ENCODE data around the gene SLC22A16.

Gene SLC22A16

DNA sequence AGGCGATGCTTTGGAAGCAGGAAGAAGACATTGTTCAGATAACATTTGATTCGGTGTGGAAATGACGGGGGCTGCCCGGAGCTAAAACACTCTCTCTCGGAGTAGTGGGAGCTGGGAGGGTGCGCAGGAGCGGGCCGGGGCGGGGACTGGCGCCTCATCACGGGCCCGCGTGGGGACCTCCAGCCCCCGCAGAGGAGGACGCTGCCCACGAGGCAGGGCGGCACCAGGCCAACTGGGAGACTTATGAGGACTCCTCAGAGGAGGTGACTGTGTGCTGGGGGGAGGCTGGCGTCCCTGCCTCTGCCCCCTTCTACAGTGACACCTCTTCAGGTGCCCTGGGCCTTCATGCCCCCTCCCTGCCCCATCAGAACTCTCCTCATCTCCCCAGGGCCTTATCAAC is 76.2 kb downstream of the SLC22A16 start:
- no peak for DNase-seq (ENCODE audit: low spot score)

DNA sequence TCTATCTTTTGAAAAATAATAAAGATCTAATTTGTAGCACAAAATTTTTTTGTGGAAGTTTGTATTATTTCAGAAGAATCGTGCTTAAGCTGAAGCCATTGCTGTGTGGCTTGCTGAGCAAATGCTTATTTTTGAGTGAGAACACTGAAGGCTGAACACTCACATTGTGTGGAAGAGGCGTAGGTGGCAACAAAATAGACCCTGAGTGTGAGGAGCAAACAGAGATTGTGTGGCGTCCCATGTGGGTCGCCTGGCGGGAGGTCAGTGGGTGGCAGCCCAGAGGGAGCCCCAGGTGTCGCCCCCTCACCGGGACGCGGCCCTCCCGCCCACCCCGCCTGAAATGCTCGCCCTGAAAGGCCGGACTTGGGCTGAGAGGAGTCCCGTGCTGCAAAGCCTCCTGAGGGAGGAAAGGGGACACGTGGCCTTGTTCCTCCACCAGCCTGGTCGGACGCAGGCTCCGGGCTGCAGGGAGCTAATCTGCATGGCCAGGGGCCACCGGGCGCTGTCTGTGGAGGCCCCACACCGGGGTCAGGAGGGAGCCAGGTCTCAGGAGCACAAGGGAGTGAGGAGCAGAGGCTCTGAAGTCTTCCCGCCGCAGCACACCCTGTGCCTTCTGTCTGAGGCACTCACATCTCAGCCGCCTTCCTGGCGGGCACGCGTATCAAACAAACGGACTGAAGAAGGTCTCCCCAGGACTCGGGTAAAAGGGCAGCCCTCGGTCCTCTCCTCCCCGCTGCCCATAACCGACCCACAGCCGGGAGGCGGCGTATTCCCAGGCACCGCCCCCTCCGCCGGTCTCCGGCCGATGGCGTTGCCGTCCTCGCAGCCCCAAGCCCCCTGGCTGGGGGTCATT is 77.0 kb downstream of the SLC22A16 start:
- DNase-seq (ENCODE audit: low spot score), result no peak

DNA sequence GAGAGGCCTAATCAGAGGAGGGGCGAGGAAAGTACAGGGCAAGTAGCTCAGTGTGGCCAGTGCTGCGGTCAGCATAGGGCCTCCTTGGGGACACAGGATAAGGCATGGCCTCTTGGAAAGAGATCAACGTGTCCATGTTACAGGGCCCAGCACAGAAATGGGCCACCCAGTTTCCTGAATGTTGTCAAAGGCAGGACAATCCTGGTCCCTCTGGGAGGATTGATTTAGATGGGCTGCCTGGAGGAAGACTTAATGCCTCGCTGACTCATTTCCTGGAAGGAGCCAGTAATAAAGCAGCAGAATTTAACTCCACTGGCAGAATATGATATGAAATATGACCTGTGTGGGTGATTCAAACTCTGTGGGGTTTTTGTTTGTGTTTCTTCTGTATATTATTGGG is 77.6 kb downstream of the SLC22A16 start:
- no peak for DNase-seq (ENCODE audit: low spot score)

DNA sequence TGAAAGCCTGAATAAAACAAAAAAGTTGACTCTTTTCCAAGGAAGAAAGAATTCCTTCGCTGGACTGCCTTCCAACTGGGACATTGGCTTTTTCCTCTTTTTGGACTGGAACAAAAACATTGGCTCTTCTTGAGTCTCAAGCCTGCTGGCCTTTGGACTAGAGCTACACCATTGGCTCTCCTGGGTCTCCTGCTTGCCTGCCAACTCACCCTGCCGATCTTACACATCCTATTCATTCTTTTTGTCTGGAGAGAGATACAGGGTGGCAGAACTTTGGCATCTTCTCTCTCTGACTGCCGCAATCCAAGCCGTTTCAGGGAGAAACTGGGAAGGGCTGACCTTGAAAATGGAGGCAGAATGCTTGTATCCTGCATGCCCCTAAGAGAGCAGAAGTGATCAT is 81.2 kb downstream of the SLC22A16 start:
- DNase-seq (ENCODE audit: low spot score), result no peak

DNA sequence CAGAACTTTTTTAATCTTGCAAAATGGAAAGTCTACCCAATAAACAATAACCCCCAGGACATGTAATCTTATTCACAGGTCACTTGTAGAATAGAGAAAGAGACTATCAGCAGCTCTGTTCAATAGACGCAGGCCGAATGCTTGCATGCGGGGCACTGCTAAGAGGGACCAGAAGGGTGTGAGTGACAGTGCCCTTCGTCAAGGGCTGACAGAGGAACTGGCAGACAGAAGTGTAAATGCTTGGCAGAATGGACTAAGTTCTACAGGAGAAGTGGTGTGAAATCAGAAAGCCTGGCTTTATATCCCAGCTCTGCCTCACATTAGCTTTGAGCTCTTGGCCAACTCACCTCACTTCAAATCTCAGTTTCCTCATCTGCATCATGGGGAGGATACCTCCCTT is 82.0 kb downstream of the SLC22A16 start:
- no peak for DNase-seq (ENCODE audit: low spot score)

DNA sequence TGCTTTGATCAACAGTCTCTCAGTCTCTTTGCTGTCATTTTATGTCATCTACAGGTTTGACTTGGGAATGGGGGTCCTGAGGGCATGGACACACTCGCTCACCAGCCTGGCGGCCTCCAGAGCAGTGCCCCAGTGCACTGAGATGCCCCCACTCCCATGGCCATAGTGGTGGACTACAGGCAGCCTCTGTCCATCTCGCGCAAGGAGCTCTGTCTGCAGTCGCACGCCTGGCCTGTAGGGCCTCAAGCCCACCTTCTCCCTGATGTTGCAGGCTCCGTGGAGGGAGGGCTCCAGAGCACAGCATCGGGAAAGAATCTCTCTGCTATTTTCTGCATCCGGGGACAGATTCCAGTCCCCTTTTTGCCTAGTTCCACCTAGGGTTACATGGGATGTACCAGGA is 83.7 kb downstream of the SLC22A16 start:
- no peak for DNase-seq (ENCODE audit: low spot score)

DNA sequence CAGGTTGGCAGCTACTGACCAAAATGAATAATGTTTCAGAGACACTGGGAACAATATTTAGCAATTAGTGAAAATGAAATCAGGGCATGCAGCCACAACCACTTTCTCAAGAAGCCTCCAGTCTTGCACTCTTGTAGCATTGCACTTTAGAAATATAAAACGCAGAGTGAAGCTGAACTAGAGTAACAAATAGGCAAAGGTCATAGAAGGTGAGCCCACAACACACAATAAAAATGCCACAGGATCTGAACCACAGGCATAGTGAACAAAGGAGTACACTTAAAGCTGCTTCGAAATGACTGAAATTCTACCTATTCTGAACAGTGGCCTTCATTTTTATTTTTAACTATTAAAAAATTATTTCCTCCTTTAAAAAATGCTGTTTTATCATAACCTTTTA is 86.0 kb downstream of the SLC22A16 start:
- DNase-seq (ENCODE audit: low spot score), result no peak

DNA sequence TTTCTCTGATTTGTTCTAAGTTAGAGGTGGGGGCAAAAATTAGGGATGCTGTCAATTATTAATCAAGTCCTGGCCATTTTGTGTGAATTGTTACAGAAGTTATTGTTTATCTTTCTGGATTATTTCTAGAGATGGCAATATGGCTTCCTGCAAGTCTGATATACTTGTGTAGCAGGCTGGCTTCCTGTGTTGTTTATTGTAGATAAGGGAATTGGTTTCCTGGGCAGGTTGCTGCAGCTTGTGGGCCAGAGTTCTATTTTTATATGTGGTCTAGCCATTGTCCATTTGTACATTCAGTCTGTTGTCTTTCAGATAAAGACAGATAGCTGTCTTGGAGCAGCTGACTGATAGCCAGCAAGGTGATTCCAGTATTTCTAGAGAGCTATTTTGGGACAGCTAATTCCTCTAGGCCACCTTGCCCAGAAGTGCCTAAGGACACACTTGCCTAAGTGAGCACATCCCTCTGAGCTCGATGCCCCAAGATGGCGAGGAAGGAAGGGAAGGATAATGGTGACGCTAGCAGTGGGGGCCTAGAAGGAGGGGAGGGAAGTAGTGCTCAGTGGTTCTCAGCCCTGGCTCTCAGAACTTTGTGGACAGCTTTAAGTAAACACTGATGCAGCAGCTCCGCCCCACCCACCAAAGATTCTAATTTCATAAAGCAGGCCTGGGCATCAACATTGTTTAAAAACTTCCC is 86.6 kb downstream of the SLC22A16 start:
- DNase-seq (ENCODE audit: low spot score), result no peak

DNA sequence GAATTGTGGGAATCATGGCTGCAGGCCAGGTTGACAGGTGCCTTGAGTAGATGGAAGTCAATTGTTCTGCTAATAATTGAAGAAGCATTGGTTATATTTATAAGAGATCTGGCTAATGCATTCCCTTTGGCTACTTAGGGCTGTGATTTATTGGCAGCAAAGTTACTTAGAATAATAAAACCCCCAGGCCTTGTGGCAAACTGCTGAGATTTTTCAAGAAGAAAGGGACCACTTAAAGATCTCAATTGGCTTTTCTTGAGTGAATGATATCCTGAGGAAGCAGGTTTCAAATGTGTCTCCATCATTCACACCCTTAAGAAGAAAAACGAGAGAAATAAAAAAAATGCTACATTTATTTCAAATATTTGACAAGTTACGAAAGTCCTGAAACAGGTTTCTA is 88.4 kb downstream of the SLC22A16 start:
- no peak for DNase-seq (ENCODE audit: low spot score)

DNA sequence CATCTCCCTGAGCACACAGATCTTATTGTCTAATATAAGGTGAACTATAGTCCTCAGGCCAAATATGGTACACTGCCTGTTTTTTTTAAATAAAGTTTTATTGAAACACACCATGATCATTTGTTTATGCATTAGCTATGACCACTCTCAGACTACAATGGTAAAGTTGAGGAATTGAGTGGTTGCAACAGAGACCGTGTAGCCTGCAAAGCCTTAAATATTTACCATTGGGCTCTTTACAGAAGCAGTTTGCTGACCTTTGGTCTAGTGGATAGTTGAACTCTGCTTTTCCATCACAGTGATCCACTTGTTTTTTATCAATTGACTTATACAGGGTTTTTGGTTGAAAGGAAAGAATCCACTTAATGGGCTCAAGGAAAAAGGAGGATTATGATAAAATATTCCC is 91.0 kb downstream of the SLC22A16 start:
- DNase-seq (ENCODE audit: low spot score), result no peak

DNA sequence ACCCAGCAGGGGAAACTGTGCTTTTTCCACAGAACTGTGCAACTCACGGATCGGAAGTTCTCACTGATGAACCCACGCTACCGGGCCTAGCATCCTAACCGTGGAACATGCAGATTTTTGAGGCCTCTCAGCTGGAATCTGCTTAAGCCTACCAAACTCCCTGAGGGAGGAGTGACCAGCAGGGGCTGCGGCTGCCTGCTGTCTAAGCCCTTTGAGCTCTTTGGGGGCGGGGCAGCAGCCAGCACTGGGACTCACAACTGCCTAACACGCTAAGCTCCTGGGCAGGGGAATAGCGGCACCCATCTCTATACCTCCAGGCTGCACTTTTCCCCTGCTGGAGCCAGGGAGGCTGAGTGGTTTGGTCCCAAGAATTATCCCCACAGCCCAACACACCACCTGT is 97.9 kb downstream of the SLC22A16 start:
- no peak for DNase-seq (ENCODE audit: low spot score)
